Vagina (tissue), 2 donors: Measurements from ENCODE around the gene P3R3URF.

Experiments
- POLR2A ChIP-seq, 2 donors: fragments of 450-650 bp; IDR thresholded peaks; one replicate each; pipeline ENCODE4 v1.6.1; 2017; ENCODE audit warnings: antibody characterized with exemption in 2 of 2, mild to moderate bottlenecking in 2 of 2, moderate library complexity in 2 of 2
- TF ChIP-seq, protein P1 (sequence below), 3 experiments: fragments of 450-650 bp in 2 of 3; fragments of 200-600 bp in 1 of 3; sonication (generic) in 1 of 3; IDR thresholded peaks; one replicate each; pipeline ENCODE4 v1.5.1; 2017 to 2019; ENCODE audit warnings: antibody characterized with exemption in 3 of 3, mild to moderate bottlenecking in 2 of 3, moderate library complexity in 2 of 3

- TF ChIP-seq, protein P1, sequence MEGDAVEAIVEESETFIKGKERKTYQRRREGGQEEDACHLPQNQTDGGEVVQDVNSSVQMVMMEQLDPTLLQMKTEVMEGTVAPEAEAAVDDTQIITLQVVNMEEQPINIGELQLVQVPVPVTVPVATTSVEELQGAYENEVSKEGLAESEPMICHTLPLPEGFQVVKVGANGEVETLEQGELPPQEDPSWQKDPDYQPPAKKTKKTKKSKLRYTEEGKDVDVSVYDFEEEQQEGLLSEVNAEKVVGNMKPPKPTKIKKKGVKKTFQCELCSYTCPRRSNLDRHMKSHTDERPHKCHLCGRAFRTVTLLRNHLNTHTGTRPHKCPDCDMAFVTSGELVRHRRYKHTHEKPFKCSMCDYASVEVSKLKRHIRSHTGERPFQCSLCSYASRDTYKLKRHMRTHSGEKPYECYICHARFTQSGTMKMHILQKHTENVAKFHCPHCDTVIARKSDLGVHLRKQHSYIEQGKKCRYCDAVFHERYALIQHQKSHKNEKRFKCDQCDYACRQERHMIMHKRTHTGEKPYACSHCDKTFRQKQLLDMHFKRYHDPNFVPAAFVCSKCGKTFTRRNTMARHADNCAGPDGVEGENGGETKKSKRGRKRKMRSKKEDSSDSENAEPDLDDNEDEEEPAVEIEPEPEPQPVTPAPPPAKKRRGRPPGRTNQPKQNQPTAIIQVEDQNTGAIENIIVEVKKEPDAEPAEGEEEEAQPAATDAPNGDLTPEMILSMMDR (IDR thresholded peaks at IDR 0.05) = no peak
- TF ChIP-seq POLR2A (IDR thresholded peaks at IDR 0.05) = no peak
Observed at GRCh38 chr1:46215504-46215903, 39.2 kb upstream of the P3R3URF start.
